ENCODE measurements around the gene UNC5C. TPM values are rescaled to one million over a fixed set of nuclear protein-coding genes. Genes with fewer than 3 reads are reported as not detected.

The UNC5C gene
- total and polyA plus RNA-seq, 4 donors = 0.27 to 1.2 (median 0.78) TPM

DNA sequence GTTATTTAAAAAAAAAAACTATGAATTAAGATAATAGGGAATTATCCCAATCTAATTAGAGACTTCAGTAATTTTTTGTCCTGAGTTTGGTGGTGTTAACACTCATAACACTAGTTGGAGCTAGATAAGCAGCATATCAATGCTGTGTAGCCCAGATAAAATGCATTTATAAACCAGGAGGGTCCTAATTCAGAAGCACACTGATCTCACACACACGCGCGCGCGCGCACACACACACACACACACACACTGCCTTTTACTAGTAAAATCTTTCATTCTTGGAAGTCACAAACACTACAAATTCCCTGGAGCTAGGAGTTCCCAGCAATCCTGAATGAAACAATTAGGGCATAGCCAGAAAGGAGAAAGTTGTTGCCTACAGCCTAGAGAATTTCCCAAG, 3.2 kb downstream of the UNC5C start:
- Histone ChIP-seq H3K36me3 (ENCODE audit: control insufficient read depth in 4 of 4, insufficient read depth in 3 of 4, low read depth in 1 of 4, low read length in 3 of 4) (no peaks in the 10 kb centered on the region), H3K27ac (ENCODE audit: low read depth in 1 of 2, low read length in 2 of 2) (no peak overlapping the region), H3K4me3 (ENCODE audit: low read depth in 1 of 3, low read length in 3 of 3) (no peak overlapping the region), H3K4me1 (ENCODE audit: control insufficient read depth in 4 of 4, insufficient read depth in 4 of 4, low read length in 3 of 4) (peaks cover 8 to 23% (median 21%) of the 10 kb centered on the region in 4 donors), H3K27me3 (ENCODE audit: control insufficient read depth in 4 of 4, insufficient read depth in 4 of 4, low read length in 3 of 4) (peaks cover 2 to 12% (median 7%) of the 10 kb centered on the region in 4 donors), H3K9ac (ENCODE audit: low read depth in 1 of 2, low read length in 2 of 2) (no peak overlapping the region), H3K9me3 (ENCODE audit: control insufficient read depth in 4 of 4, low read length in 3 of 4) (no peaks in the 10 kb centered on the region)
- DNase-seq (ENCODE audit: low spot score) = no peak
- WGBS = 84% methylated on average over 6 of the region's 6 CpGs
- TF ChIP-seq RXRA (IDR thresholded peaks at IDR 0.05) = no peak
- TF ChIP-seq FOXA1 (IDR thresholded peaks at IDR 0.05) = no peak
- no peak for TF ChIP-seq GABPA (IDR thresholded peaks at IDR 0.05 in 1 of 2, conservative IDR thresholded peaks at IDR 0.05 in 1 of 2)
- no peak for TF ChIP-seq NR2F2 (IDR thresholded peaks at IDR 0.05)
- no peak for TF ChIP-seq HNF4G (IDR thresholded peaks at IDR 0.05)
- TF ChIP-seq, protein P1, sequence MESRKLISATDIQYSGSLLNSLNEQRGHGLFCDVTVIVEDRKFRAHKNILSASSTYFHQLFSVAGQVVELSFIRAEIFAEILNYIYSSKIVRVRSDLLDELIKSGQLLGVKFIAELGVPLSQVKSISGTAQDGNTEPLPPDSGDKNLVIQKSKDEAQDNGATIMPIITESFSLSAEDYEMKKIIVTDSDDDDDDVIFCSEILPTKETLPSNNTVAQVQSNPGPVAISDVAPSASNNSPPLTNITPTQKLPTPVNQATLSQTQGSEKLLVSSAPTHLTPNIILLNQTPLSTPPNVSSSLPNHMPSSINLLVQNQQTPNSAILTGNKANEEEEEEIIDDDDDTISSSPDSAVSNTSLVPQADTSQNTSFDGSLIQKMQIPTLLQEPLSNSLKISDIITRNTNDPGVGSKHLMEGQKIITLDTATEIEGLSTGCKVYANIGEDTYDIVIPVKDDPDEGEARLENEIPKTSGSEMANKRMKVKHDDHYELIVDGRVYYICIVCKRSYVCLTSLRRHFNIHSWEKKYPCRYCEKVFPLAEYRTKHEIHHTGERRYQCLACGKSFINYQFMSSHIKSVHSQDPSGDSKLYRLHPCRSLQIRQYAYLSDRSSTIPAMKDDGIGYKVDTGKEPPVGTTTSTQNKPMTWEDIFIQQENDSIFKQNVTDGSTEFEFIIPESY (IDR thresholded peaks at IDR 0.05) = no peak
- TF ChIP-seq, protein P2, sequence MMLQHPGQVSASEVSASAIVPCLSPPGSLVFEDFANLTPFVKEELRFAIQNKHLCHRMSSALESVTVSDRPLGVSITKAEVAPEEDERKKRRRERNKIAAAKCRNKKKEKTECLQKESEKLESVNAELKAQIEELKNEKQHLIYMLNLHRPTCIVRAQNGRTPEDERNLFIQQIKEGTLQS (IDR thresholded peaks at IDR 0.05) = no peak
- TF ChIP-seq, protein P3, sequence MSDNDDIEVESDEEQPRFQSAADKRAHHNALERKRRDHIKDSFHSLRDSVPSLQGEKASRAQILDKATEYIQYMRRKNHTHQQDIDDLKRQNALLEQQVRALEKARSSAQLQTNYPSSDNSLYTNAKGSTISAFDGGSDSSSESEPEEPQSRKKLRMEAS (IDR thresholded peaks at IDR 0.05) = no peak
- TF ChIP-seq FOXA2 (IDR thresholded peaks at IDR 0.05) = no peak
- TF ChIP-seq, protein P4, sequence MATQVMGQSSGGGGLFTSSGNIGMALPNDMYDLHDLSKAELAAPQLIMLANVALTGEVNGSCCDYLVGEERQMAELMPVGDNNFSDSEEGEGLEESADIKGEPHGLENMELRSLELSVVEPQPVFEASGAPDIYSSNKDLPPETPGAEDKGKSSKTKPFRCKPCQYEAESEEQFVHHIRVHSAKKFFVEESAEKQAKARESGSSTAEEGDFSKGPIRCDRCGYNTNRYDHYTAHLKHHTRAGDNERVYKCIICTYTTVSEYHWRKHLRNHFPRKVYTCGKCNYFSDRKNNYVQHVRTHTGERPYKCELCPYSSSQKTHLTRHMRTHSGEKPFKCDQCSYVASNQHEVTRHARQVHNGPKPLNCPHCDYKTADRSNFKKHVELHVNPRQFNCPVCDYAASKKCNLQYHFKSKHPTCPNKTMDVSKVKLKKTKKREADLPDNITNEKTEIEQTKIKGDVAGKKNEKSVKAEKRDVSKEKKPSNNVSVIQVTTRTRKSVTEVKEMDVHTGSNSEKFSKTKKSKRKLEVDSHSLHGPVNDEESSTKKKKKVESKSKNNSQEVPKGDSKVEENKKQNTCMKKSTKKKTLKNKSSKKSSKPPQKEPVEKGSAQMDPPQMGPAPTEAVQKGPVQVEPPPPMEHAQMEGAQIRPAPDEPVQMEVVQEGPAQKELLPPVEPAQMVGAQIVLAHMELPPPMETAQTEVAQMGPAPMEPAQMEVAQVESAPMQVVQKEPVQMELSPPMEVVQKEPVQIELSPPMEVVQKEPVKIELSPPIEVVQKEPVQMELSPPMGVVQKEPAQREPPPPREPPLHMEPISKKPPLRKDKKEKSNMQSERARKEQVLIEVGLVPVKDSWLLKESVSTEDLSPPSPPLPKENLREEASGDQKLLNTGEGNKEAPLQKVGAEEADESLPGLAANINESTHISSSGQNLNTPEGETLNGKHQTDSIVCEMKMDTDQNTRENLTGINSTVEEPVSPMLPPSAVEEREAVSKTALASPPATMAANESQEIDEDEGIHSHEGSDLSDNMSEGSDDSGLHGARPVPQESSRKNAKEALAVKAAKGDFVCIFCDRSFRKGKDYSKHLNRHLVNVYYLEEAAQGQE (IDR thresholded peaks at IDR 0.05) = no peak
- no peak for TF ChIP-seq TAF1 (conservative IDR thresholded peaks at IDR 0.05)
- TF ChIP-seq YY1 (IDR thresholded peaks at IDR 0.05) = no peak
- no peak for TF ChIP-seq JUND (IDR thresholded peaks at IDR 0.05)
- no peak for TF ChIP-seq HNF4A (conservative IDR thresholded peaks at IDR 0.05)
- TF ChIP-seq SP1 (IDR thresholded peaks at IDR 0.05) = no peak
- no peak for TF ChIP-seq RAD21 (IDR thresholded peaks at IDR 0.05)
- TF ChIP-seq EGR1 (IDR thresholded peaks at IDR 0.05; ENCODE audit: low read depth in 2 of 2) = no peak
- TF ChIP-seq, protein P5, sequence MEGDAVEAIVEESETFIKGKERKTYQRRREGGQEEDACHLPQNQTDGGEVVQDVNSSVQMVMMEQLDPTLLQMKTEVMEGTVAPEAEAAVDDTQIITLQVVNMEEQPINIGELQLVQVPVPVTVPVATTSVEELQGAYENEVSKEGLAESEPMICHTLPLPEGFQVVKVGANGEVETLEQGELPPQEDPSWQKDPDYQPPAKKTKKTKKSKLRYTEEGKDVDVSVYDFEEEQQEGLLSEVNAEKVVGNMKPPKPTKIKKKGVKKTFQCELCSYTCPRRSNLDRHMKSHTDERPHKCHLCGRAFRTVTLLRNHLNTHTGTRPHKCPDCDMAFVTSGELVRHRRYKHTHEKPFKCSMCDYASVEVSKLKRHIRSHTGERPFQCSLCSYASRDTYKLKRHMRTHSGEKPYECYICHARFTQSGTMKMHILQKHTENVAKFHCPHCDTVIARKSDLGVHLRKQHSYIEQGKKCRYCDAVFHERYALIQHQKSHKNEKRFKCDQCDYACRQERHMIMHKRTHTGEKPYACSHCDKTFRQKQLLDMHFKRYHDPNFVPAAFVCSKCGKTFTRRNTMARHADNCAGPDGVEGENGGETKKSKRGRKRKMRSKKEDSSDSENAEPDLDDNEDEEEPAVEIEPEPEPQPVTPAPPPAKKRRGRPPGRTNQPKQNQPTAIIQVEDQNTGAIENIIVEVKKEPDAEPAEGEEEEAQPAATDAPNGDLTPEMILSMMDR (IDR thresholded peaks at IDR 0.05; ENCODE audit: low read depth, low read length, missing input control) = no peak
